H9 (cell line): ENCODE measurements around the gene BSN. TPM values are rescaled to one million over a fixed set of nuclear protein-coding genes. Genes with fewer than 3 reads are reported as not detected.

Experiments used
- DNase-seq: peaks from one replicate; pipeline ENCODE4 v3.0.0-alpha.2; 2017
- H2AFZ ChIP-seq: one replicate; pipeline ENCODE4 v1.6.1; 2013; ENCODE audit warnings: mild to moderate bottlenecking, low read length, control low read depth, moderate library complexity
- H2AK5ac ChIP-seq: 2 replicates; pipeline ENCODE4 v1.6.1; 2013; ENCODE audit warnings: low read length, control low read depth, mixed read lengths; ENCODE audit not compliant: insufficient read length
- H2BK120ac ChIP-seq: one replicate; pipeline ENCODE4 v1.6.1; 2013; ENCODE audit warnings: low read depth, mild to moderate bottlenecking, low read length, control low read depth, inconsistent platforms; ENCODE audit not compliant: poor library complexity, severe bottlenecking
- H2BK12ac ChIP-seq: 2 replicates; pipeline ENCODE4 v1.6.1; 2013; ENCODE audit warnings: low read length, control low read depth, mixed read lengths, low read depth; ENCODE audit not compliant: insufficient read length
- H2BK15ac ChIP-seq: 2 replicates; pipeline ENCODE4 v1.6.1; 2013; ENCODE audit warnings: low read depth, low read length, control low read depth
- H2BK20ac ChIP-seq: one replicate; pipeline ENCODE4 v1.6.1; 2013; ENCODE audit warnings: low read depth, mild to moderate bottlenecking, low read length, control low read depth, inconsistent platforms; ENCODE audit not compliant: poor library complexity, severe bottlenecking
- H2BK5ac ChIP-seq: 2 replicates; pipeline ENCODE4 v1.6.1; 2013; ENCODE audit warnings: low read length, control low read depth, mixed read lengths; ENCODE audit not compliant: insufficient read length
- H3K14ac ChIP-seq: 2 replicates; pipeline ENCODE4 v1.6.1; 2013; ENCODE audit warnings: low read length, control low read depth; ENCODE audit not compliant: insufficient read depth
- H3K18ac ChIP-seq: 2 replicates; pipeline ENCODE4 v1.6.1; 2013; ENCODE audit warnings: low read depth, mild to moderate bottlenecking, mixed read lengths, low read length, control low read depth; ENCODE audit not compliant: insufficient read length
- H3K23ac ChIP-seq: 2 replicates; pipeline ENCODE4 v1.6.1; 2013; ENCODE audit warnings: low read length, control low read depth, mixed read lengths, low read depth; ENCODE audit not compliant: insufficient read length
- H3K23me2 ChIP-seq: 2 replicates; pipeline ENCODE4 v1.6.1; 2013; ENCODE audit warnings: low read depth, mild to moderate bottlenecking, mixed read lengths, low read length, control low read depth; ENCODE audit not compliant: insufficient read length, poor library complexity, severe bottlenecking
- H3K27ac ChIP-seq: 2 replicates; pipeline ENCODE4 v1.5.1; 2013; ENCODE audit warnings: low read length, control low read depth, mixed read lengths, low read depth; ENCODE audit not compliant: insufficient read length
- H3K27me3 ChIP-seq: 2 replicates; pipeline ENCODE4 v1.6.1; 2013; ENCODE audit warnings: low read length, control low read depth, inconsistent platforms; ENCODE audit not compliant: insufficient read depth
- H3K4ac ChIP-seq: 2 replicates; pipeline ENCODE4 v1.6.1; 2013; ENCODE audit warnings: low read depth, mild to moderate bottlenecking, control low read depth, inconsistent platforms, low read length, moderate library complexity
- H3K4me1 ChIP-seq: 2 replicates; pipeline ENCODE4 v1.6.1; 2013; ENCODE audit warnings: low read length, control low read depth, inconsistent platforms; ENCODE audit not compliant: insufficient read depth
- H3K4me2 ChIP-seq: 2 replicates; pipeline ENCODE4 v1.6.1; 2013; ENCODE audit warnings: low read length, control low read depth, mixed read lengths; ENCODE audit not compliant: insufficient read length, insufficient read depth
- H3K56ac ChIP-seq: 2 replicates; pipeline ENCODE4 v1.6.1; 2013; ENCODE audit warnings: low read depth, mild to moderate bottlenecking, mixed read lengths, low read length, control low read depth; ENCODE audit not compliant: insufficient read length
- H3K79me1 ChIP-seq: 2 replicates; pipeline ENCODE4 v1.6.1; 2013; ENCODE audit warnings: low read depth, mild to moderate bottlenecking, moderate library complexity, low read length, control low read depth, inconsistent platforms; ENCODE audit not compliant: insufficient read depth, poor library complexity, severe bottlenecking
- H3K79me2 ChIP-seq: 2 replicates; pipeline ENCODE4 v1.6.1; 2013; ENCODE audit warnings: low read length, control low read depth, inconsistent platforms; ENCODE audit not compliant: insufficient read depth
- H3K9ac ChIP-seq: 2 replicates; pipeline ENCODE4 v1.6.1; 2013; ENCODE audit warnings: low read length, control low read depth, mixed read lengths; ENCODE audit not compliant: insufficient read length; ENCODE audit errors: extremely low read depth
- H3K9me3 ChIP-seq: one replicate; pipeline ENCODE4 v1.6.1; 2013; ENCODE audit warnings: low read depth, low read length, inconsistent platforms; ENCODE audit not compliant: control insufficient read depth
- H3T11ph ChIP-seq: one replicate; pipeline ENCODE4 v1.6.1; 2013; ENCODE audit warnings: mild to moderate bottlenecking, low read length, control low read depth, inconsistent platforms
- H4K20me1 ChIP-seq: one replicate; pipeline ENCODE4 v1.6.1; 2013; ENCODE audit not compliant: control insufficient read depth, insufficient read length, insufficient read depth
- H4K5ac ChIP-seq: 2 replicates; pipeline ENCODE4 v1.6.1; 2013; ENCODE audit warnings: low read depth, mild to moderate bottlenecking, mixed read lengths, low read length, control low read depth; ENCODE audit not compliant: insufficient read length
- H4K8ac ChIP-seq: replicated peaks from 2 replicates; pipeline ENCODE4 v1.6.1; 2013; ENCODE audit warnings: low read length, control low read depth, mixed read lengths, low read depth; ENCODE audit not compliant: insufficient read length
- H4K91ac ChIP-seq: 2 replicates; pipeline ENCODE4 v1.6.1; 2013; ENCODE audit warnings: low read depth, mild to moderate bottlenecking, moderate library complexity, mixed read lengths, low read length, control low read depth; ENCODE audit not compliant: insufficient read length
- H3K27ac Mint-ChIP-seq, 3 experiments: 2 replicates in 2 of 3; 3 replicates in 1 of 3; pipeline ENCODE4 v1.8.0; 2020 to 2021; ENCODE audit warnings: mixed read lengths in 3 of 3, mild to moderate bottlenecking in 1 of 3, moderate library complexity in 1 of 3
- H3K27me3 Mint-ChIP-seq: 2 replicates; pipeline ENCODE4 v1.8.0; 2021; ENCODE audit warnings: low read depth, mild to moderate bottlenecking, moderate library complexity, mixed read lengths
- H3K36me3 Mint-ChIP-seq, 3 experiments: 2 replicates in 2 of 3; 3 replicates in 1 of 3; pipeline ENCODE4 v1.8.0; 2020 to 2021; ENCODE audit warnings: low read depth in 3 of 3, mixed read lengths in 3 of 3; ENCODE audit not compliant: insufficient read depth in 1 of 3
- H3K4me1 Mint-ChIP-seq, 2 experiments: 2 replicates each; pipeline ENCODE4 v1.8.0; 2020; ENCODE audit warnings: mixed read lengths in 2 of 2
- H3K4me3 Mint-ChIP-seq, 2 experiments: 2 replicates in 1 of 2; 3 replicates in 1 of 2; pipeline ENCODE4 v1.8.0; 2020 to 2021; ENCODE audit warnings: mild to moderate bottlenecking in 2 of 2, mixed read lengths in 2 of 2, moderate library complexity in 1 of 2
- H3K9me3 Mint-ChIP-seq, 2 experiments: 2 replicates in 1 of 2; 3 replicates in 1 of 2; pipeline ENCODE4 v1.8.0; 2020; ENCODE audit warnings: mild to moderate bottlenecking in 2 of 2, mixed read lengths in 2 of 2, moderate library complexity in 1 of 2
- whole genome bisulfite sequencing: extraction: QIAGEN DNeasy Blood & Tissue Kit; methylation state at CpG from one replicate; pipeline ENCODE4 v1.1.7; 2013; ENCODE audit warnings: missing lambda C conversion rate, low lambda C conversion rate, mixed read lengths; ENCODE audit not compliant: insufficient read length; ENCODE audit errors: extremely low coverage; 5-methylcytosine and 5-hydroxymethylcytosine counted together
- total RNA-seq: library from RNA; stranded (reverse); gene quantifications from 2 replicates; pipeline ENCODE4 v1.2.1, GENCODE V29; 2021
- TF ChIP-seq, protein P1 (sequence below): fragments of 200-600 bp; sonication (generic); conservative IDR thresholded peaks from 3 replicates; pipeline ENCODE4 v1.8.0; 2021; ENCODE audit warnings: antibody characterized with exemption, mild to moderate bottlenecking

Gene BSN
- total RNA-seq, 1 experiment from 2014 or later: 2.4 TPM

DNA sequence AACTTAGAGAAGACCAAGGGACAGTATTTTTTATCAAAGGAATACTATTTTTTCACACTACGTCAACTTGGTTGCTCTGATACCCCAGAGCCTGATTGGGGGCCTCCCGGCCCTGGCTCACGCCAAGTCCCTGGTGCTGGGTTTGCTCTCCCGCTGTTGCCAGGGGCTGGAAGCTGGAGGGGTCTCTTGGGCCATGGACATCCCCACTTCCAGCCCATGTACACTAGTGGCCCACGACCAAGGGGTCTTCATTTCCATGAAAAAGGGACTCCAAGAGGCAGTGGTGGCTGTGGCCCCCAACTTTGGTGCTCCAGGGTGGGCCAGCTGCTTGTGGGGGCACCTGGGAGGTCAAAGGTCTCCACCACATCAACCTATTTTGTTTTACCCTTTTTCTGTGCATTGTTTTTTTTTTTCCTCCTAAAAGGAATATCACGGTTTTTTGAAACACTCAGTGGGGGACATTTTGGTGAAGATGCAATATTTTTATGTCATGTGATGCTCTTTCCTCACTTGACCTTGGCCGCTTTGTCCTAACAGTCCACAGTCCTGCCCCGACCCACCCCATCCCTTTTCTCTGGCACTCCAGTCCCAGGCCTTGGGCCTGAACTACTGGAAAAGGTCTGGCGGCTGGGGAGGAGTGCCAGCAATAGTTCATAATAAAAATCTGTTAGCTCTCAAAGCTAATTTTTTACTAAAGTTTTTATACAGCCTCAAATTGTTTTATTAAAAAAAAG lies 20.3 kb upstream of the BSN start:
- Mint-ChIP-seq H3K4me1 (peaks cover 17 to 18% of the 10 kb centered on the region in 2 experiments), H3K9me3 (no peaks in the 10 kb centered on the region), H3K4me3 (no peak overlapping the region), H3K27ac (peak overlapping the region in 1 of 3 experiments; percentile 63; a peak in 2 of 7 replicates), H3K36me3 (peaks cover 17 to 34% (median 32%) of the 10 kb centered on the region in 3 experiments; a peak in 6 of 7 replicates), H3K27me3 (no peaks in the 10 kb centered on the region)
- H3K27ac ChIP-seq: no peak overlapping the region
- H3K18ac ChIP-seq: no peak overlapping the region
- H3K27me3 ChIP-seq: no peaks in the 10 kb centered on the region
- H3K9me3 ChIP-seq: no peaks in the 10 kb centered on the region
- H4K5ac ChIP-seq: no peak overlapping the region
- H2BK20ac ChIP-seq: no peak overlapping the region
- no peaks in the 10 kb centered on the region for H3K23me2 ChIP-seq
- no peak overlapping the region for H2BK15ac ChIP-seq
- no peak overlapping the region for H2BK120ac ChIP-seq
- no peak overlapping the region for H3K14ac ChIP-seq
- TF ChIP-seq, protein P1, sequence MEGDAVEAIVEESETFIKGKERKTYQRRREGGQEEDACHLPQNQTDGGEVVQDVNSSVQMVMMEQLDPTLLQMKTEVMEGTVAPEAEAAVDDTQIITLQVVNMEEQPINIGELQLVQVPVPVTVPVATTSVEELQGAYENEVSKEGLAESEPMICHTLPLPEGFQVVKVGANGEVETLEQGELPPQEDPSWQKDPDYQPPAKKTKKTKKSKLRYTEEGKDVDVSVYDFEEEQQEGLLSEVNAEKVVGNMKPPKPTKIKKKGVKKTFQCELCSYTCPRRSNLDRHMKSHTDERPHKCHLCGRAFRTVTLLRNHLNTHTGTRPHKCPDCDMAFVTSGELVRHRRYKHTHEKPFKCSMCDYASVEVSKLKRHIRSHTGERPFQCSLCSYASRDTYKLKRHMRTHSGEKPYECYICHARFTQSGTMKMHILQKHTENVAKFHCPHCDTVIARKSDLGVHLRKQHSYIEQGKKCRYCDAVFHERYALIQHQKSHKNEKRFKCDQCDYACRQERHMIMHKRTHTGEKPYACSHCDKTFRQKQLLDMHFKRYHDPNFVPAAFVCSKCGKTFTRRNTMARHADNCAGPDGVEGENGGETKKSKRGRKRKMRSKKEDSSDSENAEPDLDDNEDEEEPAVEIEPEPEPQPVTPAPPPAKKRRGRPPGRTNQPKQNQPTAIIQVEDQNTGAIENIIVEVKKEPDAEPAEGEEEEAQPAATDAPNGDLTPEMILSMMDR: no peak
- no peaks in the 10 kb centered on the region for H3K79me2 ChIP-seq
- no CpG with 5 or more reads among the region's 9 CpGs for WGBS
- no peak for DNase-seq
- no peak overlapping the region for H4K8ac ChIP-seq
- H3K23ac ChIP-seq: no peak overlapping the region
- peaks cover 3% of the 10 kb centered on the region; the same call in 1 of the 2 replicates for H3K4me1 ChIP-seq
- H2AFZ ChIP-seq: no peak overlapping the region
- H2BK12ac ChIP-seq: peak overlapping the region; percentile 29
- H2AK5ac ChIP-seq: no peak overlapping the region
- no peak overlapping the region for H3T11ph ChIP-seq
- no peak overlapping the region for H4K91ac ChIP-seq
- H3K4ac ChIP-seq: no peak overlapping the region
- H4K20me1 ChIP-seq: no peaks in the 10 kb centered on the region
- no peaks in the 10 kb centered on the region for H3K79me1 ChIP-seq
- H3K4me2 ChIP-seq: no peak overlapping the region
- H3K56ac ChIP-seq: no peak overlapping the region
- H2BK5ac ChIP-seq: no peak overlapping the region
- no peak overlapping the region for H3K9ac ChIP-seq
